SIG-M5 (cell line): Measurements from ENCODE around the gene CAVIN4.

ENCODE experiments used
- DNase-seq: peaks from one replicate; lab custom pipeline; 2025; lab: John Stamatoyannopoulos, UW

The CAVIN4 gene

GRCh38 chr9:100590481-100590880 lies 12.6 kb downstream of the CAVIN4 start:
- no peak for DNase-seq

GRCh38 chr9:100591139-100591538 lies 13.3 kb downstream of the CAVIN4 start:
- DNase-seq: no peak

GRCh38 chr9:100591639-100592412 lies 13.9 kb downstream of the CAVIN4 start:
- no peak for DNase-seq

GRCh38 chr9:100595391-100596199 lies 17.7 kb downstream of the CAVIN4 start:
- DNase-seq: no peak

GRCh38 chr9:100597236-100597635 lies 19.4 kb downstream of the CAVIN4 start:
- no peak for DNase-seq

- no peak for DNase-seq
Observed at GRCh38 chr9:100598641-100599145, 20.8 kb downstream of the CAVIN4 start.

GRCh38 chr9:100600521-100601079 lies 22.7 kb downstream of the CAVIN4 start:
- DNase-seq: no peak

- DNase-seq: no peak
Observed at GRCh38 chr9:100601216-100601615, 23.3 kb downstream of the CAVIN4 start.

GRCh38 chr9:100602342-100602801 lies 24.5 kb downstream of the CAVIN4 start:
- DNase-seq: no peak

GRCh38 chr9:100605405-100605804 lies 27.5 kb downstream of the CAVIN4 start:
- DNase-seq: no peak

GRCh38 chr9:100619194-100619593 lies 41.3 kb downstream of the CAVIN4 start:
- DNase-seq: no peak

GRCh38 chr9:100619665-100620064 lies 41.8 kb downstream of the CAVIN4 start:
- DNase-seq: no peak

GRCh38 chr9:100623969-100624368 lies 46.1 kb downstream of the CAVIN4 start:
- no peak for DNase-seq

GRCh38 chr9:100626949-100627348 lies 49.1 kb downstream of the CAVIN4 start:
- no peak for DNase-seq

GRCh38 chr9:100637787-100638186 lies 59.9 kb downstream of the CAVIN4 start:
- DNase-seq: no peak
